ENCODE measurements around the gene PTPRT. TPM values are rescaled to one million over a fixed set of nuclear protein-coding genes. Genes with fewer than 3 reads are reported as not detected.

The PTPRT gene
- total RNA-seq, 1 donor = 0.72 TPM

- no peak for TF ChIP-seq CTCF (IDR thresholded peaks at IDR 0.05; ENCODE audit: insufficient read depth, low read length)
- no peak overlapping the region for H3K4me3 ChIP-seq (ENCODE audit: low read depth, low read length)
- no peak for DNase-seq (ENCODE audit: low read depth)
Observed at GRCh38 chr20:42376131-42376530, 813.6 kb downstream of the PTPRT start.

GRCh38 chr20:42373049-42373448 lies 816.7 kb downstream of the PTPRT start:
- no peak overlapping the region for H3K4me3 ChIP-seq (ENCODE audit: low read depth, low read length)
- no peak for DNase-seq (ENCODE audit: low read depth)
- TF ChIP-seq CTCF (IDR thresholded peaks at IDR 0.05; ENCODE audit: insufficient read depth, low read length) = no peak

GRCh38 chr20:42370075-42370474 lies 819.6 kb downstream of the PTPRT start:
- H3K4me3 ChIP-seq (ENCODE audit: low read depth, low read length) = no peak overlapping the region
- no peak for TF ChIP-seq CTCF (IDR thresholded peaks at IDR 0.05; ENCODE audit: insufficient read depth, low read length)
- no peak for DNase-seq (ENCODE audit: low read depth)

GRCh38 chr20:42368910-42369309 lies 820.8 kb downstream of the PTPRT start:
- no peak for TF ChIP-seq CTCF (IDR thresholded peaks at IDR 0.05; ENCODE audit: insufficient read depth, low read length)
- H3K4me3 ChIP-seq (ENCODE audit: low read depth, low read length) = no peak overlapping the region
- DNase-seq (ENCODE audit: low read depth) = no peak

- DNase-seq (ENCODE audit: low read depth) = no peak
- no peak for TF ChIP-seq CTCF (IDR thresholded peaks at IDR 0.05; ENCODE audit: insufficient read depth, low read length)
- no peak overlapping the region for H3K4me3 ChIP-seq (ENCODE audit: low read depth, low read length)
Observed at GRCh38 chr20:42366626-42367025, 823.1 kb downstream of the PTPRT start.

GRCh38 chr20:42364446-42364845 lies 825.3 kb downstream of the PTPRT start:
- H3K4me3 ChIP-seq (ENCODE audit: low read depth, low read length) = no peak overlapping the region
- TF ChIP-seq CTCF (IDR thresholded peaks at IDR 0.05; ENCODE audit: insufficient read depth, low read length) = no peak
- no peak for DNase-seq (ENCODE audit: low read depth)

- no peak overlapping the region for H3K4me3 ChIP-seq (ENCODE audit: low read depth, low read length)
- no peak for DNase-seq (ENCODE audit: low read depth)
- TF ChIP-seq CTCF (IDR thresholded peaks at IDR 0.05; ENCODE audit: insufficient read depth, low read length) = no peak
Observed at GRCh38 chr20:42361402-42361970, 828.2 kb downstream of the PTPRT start.
